NCI-H2107 (cell line): Measurements from ENCODE around the gene ARID1B.

Source experiments
- DNase-seq: peaks from one replicate; lab custom pipeline; 2025; lab: John Stamatoyannopoulos, UW

Gene ARID1B

GRCh38 chr6:157161912-157162311 is 384.7 kb downstream of the ARID1B start:
- no peak for DNase-seq

- no peak for DNase-seq
These were observed 385.7 kb downstream of the ARID1B start for GRCh38 chr6:157162766-157163433.

GRCh38 chr6:157163434-157164159 is 386.4 kb downstream of the ARID1B start:
- no peak for DNase-seq

GRCh38 chr6:157164972-157165371 is 387.8 kb downstream of the ARID1B start:
- no peak for DNase-seq

GRCh38 chr6:157166784-157167183 is 389.6 kb downstream of the ARID1B start:
- DNase-seq = no peak

- no peak for DNase-seq
These were observed 390.7 kb downstream of the ARID1B start for GRCh38 chr6:157167837-157168236.

GRCh38 chr6:157168471-157168870 is 391.3 kb downstream of the ARID1B start:
- DNase-seq = no peak

- DNase-seq = no peak
These were observed 392.0 kb downstream of the ARID1B start for GRCh38 chr6:157169226-157169625.

GRCh38 chr6:157169656-157170055 is 392.5 kb downstream of the ARID1B start:
- DNase-seq = no peak

- DNase-seq = no peak
These were observed 393.4 kb downstream of the ARID1B start for GRCh38 chr6:157170535-157170934.

GRCh38 chr6:157171801-157172200 is 394.6 kb downstream of the ARID1B start:
- DNase-seq = no peak

- DNase-seq = no peak
These were observed 395.1 kb downstream of the ARID1B start for GRCh38 chr6:157172231-157172701.

- DNase-seq = no peak
These were observed 395.8 kb downstream of the ARID1B start for GRCh38 chr6:157172830-157173536.

GRCh38 chr6:157173776-157174175 is 396.6 kb downstream of the ARID1B start:
- no peak for DNase-seq

- DNase-seq = no peak
These were observed 397.6 kb downstream of the ARID1B start for GRCh38 chr6:157174731-157175130.

- no peak for DNase-seq
These were observed 400.7 kb downstream of the ARID1B start for GRCh38 chr6:157177731-157178336.

- no peak for DNase-seq
These were observed 404.5 kb downstream of the ARID1B start for GRCh38 chr6:157181649-157182048.

- peak; percentile 39 for DNase-seq
These were observed 405.5 kb downstream of the ARID1B start for GRCh38 chr6:157182503-157183264.

GRCh38 chr6:157184202-157185015 is 407.2 kb downstream of the ARID1B start:
- peak; percentile 43 for DNase-seq

- no peak for DNase-seq
These were observed 408.0 kb downstream of the ARID1B start for GRCh38 chr6:157185171-157185570.

GRCh38 chr6:157185986-157186385 is 408.8 kb downstream of the ARID1B start:
- DNase-seq = no peak
